H54 (cell line): ENCODE results near the gene TAS2R16.

Source experiments
- DNase-seq: peaks from one replicate; pipeline ENCODE4 v3.0.0; 2011; ENCODE audit warnings: low spot score, mixed read lengths; ENCODE audit not compliant: insufficient read length
- FAIRE-seq: peaks from 3 replicates; lab custom pipeline; 2011; peaks lifted over from hg19 to GRCh38; lab: Jason Lieb, UNC
- POLR2A ChIP-seq: IDR thresholded peaks from 2 replicates; pipeline ENCODE4 v1.6.1; 2011; ENCODE audit warnings: low read depth, mild to moderate bottlenecking, low read length

TAS2R16 gene

GRCh38 chr7:122949186-122949585, 46.3 kb downstream of the TAS2R16 start:
- FAIRE-seq (no peak), DNase-seq (no peak)
- TF ChIP-seq POLR2A: no peak
